ENCODE measurements around the gene ADAP1.

GRCh38 chr7:894164-894867 lies 60.2 kb downstream of the ADAP1 start:
- TF ChIP-seq ZNF639 (CRISPR knock-in tag; conservative IDR thresholded peaks at IDR 0.05) (no peak), ZMYM2 (CRISPR knock-in tag; IDR thresholded peaks at IDR 0.05) (no peak), MTA3 (CRISPR knock-in tag; IDR thresholded peaks at IDR 0.05) (no peak), KDM3A (CRISPR knock-in tag; IDR thresholded peaks at IDR 0.05; ENCODE audit: low read depth) (no peak), ZBTB49 (CRISPR knock-in tag; IDR thresholded peaks at IDR 0.05; ENCODE audit: borderline replicate concordance) (no peak), FOXK1 (CRISPR knock-in tag; IDR thresholded peaks at IDR 0.05; ENCODE audit: borderline replicate concordance, low read depth) (no peak)
